ENCODE measurements around the gene KRTAP9-2.
"Not testable (repeated sequence)": the region's sequence is repeated elsewhere in the genome, so short reads cannot be mapped to it uniquely, and the experiment has no call there.

The KRTAP9-2 gene, protein sequence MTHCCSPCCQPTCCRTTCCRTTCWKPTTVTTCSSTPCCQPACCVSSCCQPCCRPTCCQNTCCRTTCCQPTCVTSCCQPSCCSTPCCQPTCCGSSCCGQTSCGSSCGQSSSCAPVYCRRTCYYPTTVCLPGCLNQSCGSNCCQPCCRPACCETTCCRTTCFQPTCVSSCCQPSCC

DNA sequence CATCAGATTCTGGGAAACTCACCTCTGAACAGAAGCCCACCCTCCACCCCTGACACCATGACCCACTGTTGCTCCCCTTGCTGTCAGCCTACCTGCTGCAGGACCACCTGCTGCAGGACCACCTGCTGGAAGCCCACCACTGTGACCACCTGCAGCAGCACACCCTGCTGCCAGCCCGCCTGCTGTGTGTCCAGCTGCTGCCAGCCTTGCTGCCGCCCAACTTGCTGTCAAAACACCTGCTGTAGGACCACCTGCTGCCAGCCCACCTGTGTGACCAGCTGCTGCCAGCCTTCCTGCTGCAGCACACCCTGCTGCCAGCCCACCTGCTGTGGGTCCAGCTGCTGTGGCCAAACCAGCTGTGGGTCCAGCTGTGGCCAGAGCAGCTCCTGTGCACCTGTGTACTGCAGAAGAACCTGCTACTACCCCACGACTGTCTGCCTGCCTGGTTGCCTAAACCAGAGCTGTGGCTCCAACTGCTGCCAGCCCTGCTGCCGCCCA lies at the start of gene KRTAP9-2:
Gene KRTAP9-2, plus strand, starts transcription at position 51 of the 498 bp plus-strand sequence. Its CDS starts 7 bp downstream, at position 58.
- DNase-seq (ENCODE audit: low read depth in 2 of 2) = not testable (repeated sequence)

- no peak for DNase-seq (ENCODE audit: low read depth in 2 of 2)
Observed at GRCh38 chr17:41176744-41177387, 49.6 kb upstream of the KRTAP9-2 start.

DNA sequence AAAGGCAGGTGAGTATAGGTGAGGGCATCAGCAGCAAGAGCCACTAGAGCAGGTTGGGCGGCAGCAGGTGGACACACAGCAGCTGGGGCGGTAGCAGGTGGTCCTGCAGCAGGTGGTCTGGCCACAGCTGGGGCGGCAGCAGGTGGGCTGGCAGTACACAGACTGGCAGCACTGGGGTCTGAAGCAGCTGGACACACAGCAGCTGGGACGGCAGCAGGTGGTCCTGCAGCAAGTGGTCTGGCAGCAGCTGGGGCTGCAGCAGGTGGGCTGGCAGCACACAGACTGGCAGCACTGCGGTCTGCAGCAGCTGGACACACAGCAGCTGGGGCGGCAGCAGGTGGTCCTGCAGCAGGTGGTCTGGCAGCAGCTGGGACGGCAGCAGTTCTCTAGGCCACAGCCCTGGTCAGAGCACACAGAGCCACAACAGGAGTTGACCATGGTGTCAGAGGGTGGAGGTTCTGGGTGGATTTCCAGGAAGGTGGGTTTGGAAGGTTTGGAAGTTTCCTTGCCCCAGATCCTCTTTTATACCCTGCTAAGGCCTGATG lies 48.6 kb upstream of the KRTAP9-2 start, which contains the start of gene KRTAP4-2:
Gene KRTAP4-2, minus strand, starts transcription at position 495 of the 545 bp plus-strand sequence. Its CDS starts 57 bp downstream, at position 438.
- DNase-seq (ENCODE audit: low read depth in 2 of 2) = no peak

GRCh38 chr17:41178341-41178740 lies 48.1 kb upstream of the KRTAP9-2 start:
- DNase-seq (ENCODE audit: low read depth in 2 of 2) = no peak

GRCh38 chr17:41178843-41179616 lies 47.4 kb upstream of the KRTAP9-2 start:
- DNase-seq (ENCODE audit: low read depth in 2 of 2) = no peak

DNA sequence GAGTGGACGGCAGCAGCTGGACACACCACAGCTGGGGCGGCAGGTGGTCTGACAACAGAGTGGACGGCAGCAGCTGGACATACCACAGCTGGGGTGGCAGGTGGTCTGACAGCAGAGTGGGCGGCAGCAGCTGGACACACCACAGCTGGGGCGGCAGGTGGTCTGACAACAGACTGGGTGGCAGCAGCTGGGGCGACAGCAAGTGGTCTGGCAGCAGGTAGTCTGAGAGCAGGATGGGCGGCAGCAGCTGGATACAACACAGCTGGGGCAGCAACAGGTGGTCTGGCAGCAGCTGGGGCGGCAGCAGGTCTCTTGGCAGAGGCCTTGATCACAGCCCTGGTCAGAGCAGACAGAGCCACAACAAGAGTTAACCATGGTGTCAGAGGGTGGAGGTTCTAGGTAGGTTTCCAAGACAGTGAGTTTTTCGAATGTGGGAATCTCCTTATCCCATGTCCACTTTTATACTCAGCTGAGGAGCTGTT lies 41.9 kb upstream of the KRTAP9-2 start, which contains the start of gene KRTAP4-1:
Gene KRTAP4-1, minus strand, starts transcription at position 432 of the 482 bp plus-strand sequence. Its CDS starts 57 bp downstream, at position 375.
- no peak for DNase-seq (ENCODE audit: low read depth in 2 of 2)

- no peak for DNase-seq (ENCODE audit: low read depth in 2 of 2)
Observed at GRCh38 chr17:41185001-41185400, 41.4 kb upstream of the KRTAP9-2 start.

GRCh38 chr17:41186872-41187271 lies 39.6 kb upstream of the KRTAP9-2 start:
- no peak for DNase-seq (ENCODE audit: low read depth in 2 of 2)

GRCh38 chr17:41189837-41190318 lies 36.6 kb upstream of the KRTAP9-2 start, which contains the start of gene KRTAP9-1:
KRTAP9-1 (plus strand) TSS chr17:41189887; CDS start chr17:41189887, 0 bp downstream.
- DNase-seq (ENCODE audit: low read depth in 2 of 2) = not testable (repeated sequence)

DNA sequence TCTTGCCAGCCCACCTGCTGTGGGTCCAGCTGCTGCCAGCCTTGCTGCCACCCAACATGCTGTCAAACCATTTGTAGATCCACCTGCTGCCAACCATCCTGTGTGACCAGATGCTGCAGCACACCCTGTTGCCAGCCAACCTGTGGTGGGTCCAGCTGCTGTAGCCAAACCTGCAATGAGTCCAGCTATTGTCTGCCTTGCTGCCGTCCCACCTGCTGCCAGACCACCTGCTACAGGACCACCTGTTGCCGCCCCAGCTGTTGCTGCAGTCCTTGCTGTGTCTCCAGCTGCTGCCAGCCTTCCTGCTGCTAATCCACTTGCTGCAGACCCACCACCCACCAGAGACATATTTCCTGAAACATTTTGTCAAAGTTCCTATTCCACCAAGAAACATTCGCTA lies 36.1 kb upstream of the KRTAP9-2 start:
- DNase-seq (ENCODE audit: low read depth in 2 of 2) = no peak

GRCh38 chr17:41196068-41196467 lies 30.4 kb upstream of the KRTAP9-2 start:
- no peak for DNase-seq (ENCODE audit: low read depth in 2 of 2)

DNA sequence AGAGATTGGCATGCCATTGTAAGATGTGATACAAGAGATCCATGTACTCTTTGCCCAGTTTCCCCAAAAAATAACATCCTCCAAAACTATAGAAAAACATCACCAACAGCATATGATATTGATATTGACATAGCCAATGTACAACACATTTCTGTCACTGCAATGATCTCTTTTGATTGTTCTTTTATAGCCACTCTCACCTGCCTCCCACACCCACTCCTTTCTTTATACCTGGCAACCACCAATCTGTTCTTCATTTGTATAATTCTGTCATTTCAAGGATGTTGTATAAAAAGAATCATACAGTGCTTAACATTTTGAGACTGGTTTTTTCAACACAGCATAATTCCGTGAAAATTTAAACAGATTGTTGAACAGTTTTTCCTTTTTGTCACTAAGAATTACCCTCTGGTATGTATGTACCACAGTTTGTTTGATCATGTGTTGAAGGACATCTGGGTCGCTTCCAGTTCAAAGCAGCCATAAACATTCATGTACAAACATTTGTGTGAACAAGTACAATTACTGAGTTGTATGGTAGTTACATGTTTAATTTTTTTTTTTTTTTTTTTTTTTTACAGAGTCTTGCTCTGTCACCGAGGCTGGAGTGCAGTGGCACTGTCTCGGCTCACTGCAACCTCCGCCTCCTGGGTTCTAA lies 26.9 kb upstream of the KRTAP9-2 start:
- DNase-seq (ENCODE audit: low read depth in 2 of 2) = no peak

DNA sequence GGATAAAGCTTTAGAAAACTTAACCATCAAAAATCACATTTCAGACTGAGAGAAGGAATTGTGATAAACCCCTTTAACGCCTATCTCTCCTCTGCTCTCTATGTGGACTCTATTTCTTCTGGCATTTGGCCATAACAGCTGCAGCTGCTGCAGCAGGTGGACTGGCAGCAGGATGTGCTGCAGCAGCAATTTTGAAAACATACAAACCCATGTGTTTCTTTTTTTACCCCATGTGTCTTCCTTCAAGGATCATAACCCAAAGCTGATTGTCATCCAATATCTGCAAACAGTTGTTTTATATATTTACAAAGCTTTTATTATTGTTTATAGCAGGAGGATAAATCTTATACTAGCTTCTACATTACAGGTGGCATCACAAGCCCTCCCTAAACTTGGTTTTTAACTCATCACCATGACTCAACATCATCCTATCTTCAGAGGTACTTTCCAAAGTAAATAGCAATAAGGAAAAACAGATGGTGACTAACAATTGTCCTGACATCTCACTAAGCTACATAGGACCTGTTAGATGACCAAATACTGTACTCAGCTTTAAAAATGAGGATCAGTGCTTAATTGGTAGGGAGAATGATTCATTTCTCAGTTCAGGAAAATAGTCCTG lies 14.5 kb upstream of the KRTAP9-2 start:
- no peak for DNase-seq (ENCODE audit: low read depth in 2 of 2)

DNA sequence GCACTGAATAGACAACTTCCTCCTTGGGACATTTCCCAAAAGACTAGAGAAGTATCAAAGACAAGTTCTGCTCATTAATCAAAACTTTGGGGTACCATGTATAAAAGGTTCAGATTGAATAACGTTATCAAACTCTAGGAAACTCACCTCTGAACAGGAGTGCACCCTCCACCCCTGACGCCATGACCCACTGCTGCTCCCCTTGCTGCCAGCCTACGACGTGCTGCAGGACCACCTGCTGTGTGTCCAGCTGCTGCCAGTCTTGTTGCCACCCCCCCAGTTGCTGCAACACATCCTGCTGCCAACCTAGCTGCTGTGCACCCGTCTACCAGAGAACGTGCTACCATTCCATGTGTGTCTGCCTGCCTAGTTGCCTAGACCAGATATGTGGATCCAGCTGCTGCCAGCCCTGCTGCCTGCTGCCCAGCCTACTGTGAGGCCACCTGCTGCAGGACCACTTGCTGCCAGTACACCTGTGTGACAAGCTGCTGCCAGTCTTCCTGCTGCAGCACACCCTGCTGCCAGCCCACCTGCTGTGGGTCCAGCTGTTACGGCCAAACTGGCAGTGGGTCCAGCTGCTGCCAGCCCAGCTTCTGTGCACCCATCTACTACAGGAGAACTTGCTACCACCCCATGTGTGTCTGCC lies 13.8 kb upstream of the KRTAP9-2 start:
- no peak for DNase-seq (ENCODE audit: low read depth in 2 of 2)

- DNase-seq (ENCODE audit: low read depth in 2 of 2) = no peak
Observed at GRCh38 chr17:41215681-41216080, 10.8 kb upstream of the KRTAP9-2 start.

DNA sequence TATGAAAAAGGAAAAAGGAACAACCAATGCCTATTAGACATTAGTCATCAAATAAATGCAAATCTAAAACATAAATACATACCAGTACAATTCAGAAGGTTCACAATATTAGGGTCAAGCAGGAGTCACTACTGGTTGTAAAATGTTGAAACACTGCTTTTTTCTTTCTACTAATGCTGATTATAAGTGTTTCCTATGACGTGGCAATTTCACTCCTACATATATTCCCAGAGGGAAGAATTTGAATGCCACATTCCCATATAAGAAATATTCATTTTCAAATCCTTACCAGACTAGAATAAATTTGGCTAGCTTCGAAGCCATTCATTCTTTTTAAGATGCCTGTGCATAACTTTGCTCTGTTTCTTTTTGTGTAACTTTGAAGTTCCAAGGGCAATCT lies 2.6 kb upstream of the KRTAP9-2 start:
- DNase-seq (ENCODE audit: low read depth in 2 of 2) = no peak

DNA sequence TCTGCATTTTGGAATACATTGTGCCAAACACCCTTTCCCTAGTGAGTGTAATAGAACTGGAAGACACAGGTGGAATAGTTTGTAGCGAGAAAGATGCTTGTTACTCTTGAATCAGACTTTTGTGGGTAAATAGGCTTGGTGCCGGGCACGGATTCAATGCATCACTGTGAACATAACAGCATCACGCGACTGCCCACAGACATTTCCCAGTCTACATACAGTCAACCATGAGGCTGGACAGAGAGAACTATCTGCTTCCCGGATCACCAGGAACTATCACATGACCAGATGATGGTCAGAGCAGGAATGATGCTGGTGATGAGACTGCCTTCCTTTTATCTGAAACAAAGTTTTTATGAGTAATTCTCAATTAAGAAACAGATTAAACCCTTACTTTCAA lies 397 bp upstream of the KRTAP9-2 start:
- DNase-seq (ENCODE audit: low read depth in 2 of 2) = no peak

DNA sequence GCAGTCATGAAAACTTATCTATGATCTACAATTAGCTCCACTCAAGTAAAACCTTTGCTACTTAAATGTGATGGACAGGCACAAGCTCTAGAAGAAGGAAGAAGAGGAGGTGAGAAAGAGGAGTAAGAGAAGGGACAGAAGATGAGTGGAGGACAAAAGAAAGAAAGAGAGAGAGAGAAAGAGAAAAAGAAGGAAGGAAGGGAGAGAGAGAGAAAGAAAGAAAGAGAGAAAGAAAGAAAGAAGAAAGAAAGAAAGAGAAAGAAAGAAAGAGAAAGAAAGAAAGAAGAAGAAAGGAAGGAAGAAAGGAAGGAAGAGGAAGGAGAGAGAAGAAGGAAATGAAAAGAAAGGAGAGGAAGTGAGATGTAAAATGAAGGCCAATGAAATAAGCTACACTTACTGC lies 3.6 kb downstream of the KRTAP9-2 start:
- no peak for DNase-seq (ENCODE audit: low read depth in 2 of 2)

DNA sequence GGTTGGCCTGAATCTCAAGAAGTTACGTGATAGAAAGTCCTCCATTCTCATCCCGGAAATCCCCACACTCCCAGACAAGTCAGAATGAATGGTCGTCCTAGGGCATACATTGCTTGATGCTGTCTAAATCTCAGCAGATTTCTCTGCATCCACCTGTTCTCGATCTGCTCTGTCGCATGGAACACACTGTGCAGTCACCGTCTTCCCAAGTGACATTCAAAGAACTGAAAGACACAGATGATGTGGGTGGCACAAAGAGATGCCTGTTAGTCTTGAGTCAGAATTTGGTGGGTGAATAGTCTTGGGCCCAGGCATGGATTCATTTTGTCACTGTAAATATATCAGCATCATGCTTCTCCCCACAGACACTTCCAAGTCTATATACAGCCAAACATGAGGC lies 5.3 kb downstream of the KRTAP9-2 start:
- no peak for DNase-seq (ENCODE audit: low read depth in 2 of 2)

Measured in activated CD4-positive, alpha-beta T cell treated with anti-CD3 and anti-CD28 coated beads for 24 hours (primary cell).